Measurements from ENCODE around the gene METTL16.
"Not testable (repeated sequence)": the region's sequence is repeated elsewhere in the genome, so short reads cannot be mapped to it uniquely, and the experiment has no call there.

Gene METTL16

DNA sequence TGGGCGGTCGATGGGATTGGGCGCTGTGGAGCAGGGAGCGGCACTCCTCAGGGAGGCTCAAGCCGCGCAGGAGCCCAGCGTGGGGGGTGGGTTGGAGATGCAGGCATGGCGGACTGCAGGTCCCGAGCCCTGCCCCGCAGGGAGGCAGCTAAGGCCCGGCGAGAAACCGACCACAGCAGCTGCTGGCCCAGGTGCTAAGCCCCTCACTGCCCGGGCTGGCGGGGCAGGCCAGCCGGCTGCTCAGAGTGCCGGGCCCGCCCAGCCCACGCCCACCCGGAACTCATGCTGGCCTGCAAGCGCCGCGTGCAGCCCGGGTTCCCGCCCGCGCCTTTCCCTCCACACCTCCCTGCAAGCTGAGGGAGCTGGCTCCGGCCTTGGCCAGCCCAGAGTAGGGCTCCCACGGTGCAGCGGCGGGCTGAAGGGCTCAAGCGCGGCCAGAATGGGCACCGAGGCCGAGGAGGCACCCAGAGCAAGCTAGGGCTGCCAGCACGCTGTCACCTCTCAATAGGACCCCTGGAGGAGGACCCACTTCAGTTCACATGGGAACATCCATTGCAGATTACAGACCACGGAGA is 20.5 kb upstream of the METTL16 start:
- TF ChIP-seq EZH2phosphoT487 (conservative IDR thresholded peaks at IDR 0.05; ENCODE audit: low read length): no peak
- TF ChIP-seq, protein P1, sequence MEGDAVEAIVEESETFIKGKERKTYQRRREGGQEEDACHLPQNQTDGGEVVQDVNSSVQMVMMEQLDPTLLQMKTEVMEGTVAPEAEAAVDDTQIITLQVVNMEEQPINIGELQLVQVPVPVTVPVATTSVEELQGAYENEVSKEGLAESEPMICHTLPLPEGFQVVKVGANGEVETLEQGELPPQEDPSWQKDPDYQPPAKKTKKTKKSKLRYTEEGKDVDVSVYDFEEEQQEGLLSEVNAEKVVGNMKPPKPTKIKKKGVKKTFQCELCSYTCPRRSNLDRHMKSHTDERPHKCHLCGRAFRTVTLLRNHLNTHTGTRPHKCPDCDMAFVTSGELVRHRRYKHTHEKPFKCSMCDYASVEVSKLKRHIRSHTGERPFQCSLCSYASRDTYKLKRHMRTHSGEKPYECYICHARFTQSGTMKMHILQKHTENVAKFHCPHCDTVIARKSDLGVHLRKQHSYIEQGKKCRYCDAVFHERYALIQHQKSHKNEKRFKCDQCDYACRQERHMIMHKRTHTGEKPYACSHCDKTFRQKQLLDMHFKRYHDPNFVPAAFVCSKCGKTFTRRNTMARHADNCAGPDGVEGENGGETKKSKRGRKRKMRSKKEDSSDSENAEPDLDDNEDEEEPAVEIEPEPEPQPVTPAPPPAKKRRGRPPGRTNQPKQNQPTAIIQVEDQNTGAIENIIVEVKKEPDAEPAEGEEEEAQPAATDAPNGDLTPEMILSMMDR (IDR thresholded peaks at IDR 0.05; ENCODE audit: insufficient read depth, low read length, poor library complexity, severe bottlenecking): no peak
- no peaks in the 10 kb centered on the region for H4K20me1 ChIP-seq (ENCODE audit: low read depth, low read length)
- no peaks in the 10 kb centered on the region for H3K79me2 ChIP-seq (ENCODE audit: insufficient read depth, low read length)
- H3K4me3 ChIP-seq (ENCODE audit: insufficient read depth, low read length, poor library complexity, severe bottlenecking): no peak overlapping the region
- H3K4me2 ChIP-seq (ENCODE audit: low read depth, low read length, poor library complexity, severe bottlenecking): no peak overlapping the region
- H3K9me2 ChIP-seq (replicated peaks; ENCODE audit: insufficient read depth, low read length): no peaks in the 10 kb centered on the region
- no peak overlapping the region for H2AFZ ChIP-seq (ENCODE audit: low read depth, low read length, severe bottlenecking)
- no peaks in the 10 kb centered on the region for H3F3A ChIP-seq (ENCODE audit: insufficient read depth)
- H3K27ac ChIP-seq (ENCODE audit: low read depth, low read length): no peak overlapping the region
- H3K9me3 ChIP-seq (ENCODE audit: insufficient read depth, low read length): no peaks in the 10 kb centered on the region
- H3K9ac ChIP-seq (ENCODE audit: low read length): no peak overlapping the region
- no peaks in the 10 kb centered on the region for H3K27me3 ChIP-seq (ENCODE audit: low read length)
- H3K36me3 ChIP-seq (ENCODE audit: low read length): no peaks in the 10 kb centered on the region

DNA sequence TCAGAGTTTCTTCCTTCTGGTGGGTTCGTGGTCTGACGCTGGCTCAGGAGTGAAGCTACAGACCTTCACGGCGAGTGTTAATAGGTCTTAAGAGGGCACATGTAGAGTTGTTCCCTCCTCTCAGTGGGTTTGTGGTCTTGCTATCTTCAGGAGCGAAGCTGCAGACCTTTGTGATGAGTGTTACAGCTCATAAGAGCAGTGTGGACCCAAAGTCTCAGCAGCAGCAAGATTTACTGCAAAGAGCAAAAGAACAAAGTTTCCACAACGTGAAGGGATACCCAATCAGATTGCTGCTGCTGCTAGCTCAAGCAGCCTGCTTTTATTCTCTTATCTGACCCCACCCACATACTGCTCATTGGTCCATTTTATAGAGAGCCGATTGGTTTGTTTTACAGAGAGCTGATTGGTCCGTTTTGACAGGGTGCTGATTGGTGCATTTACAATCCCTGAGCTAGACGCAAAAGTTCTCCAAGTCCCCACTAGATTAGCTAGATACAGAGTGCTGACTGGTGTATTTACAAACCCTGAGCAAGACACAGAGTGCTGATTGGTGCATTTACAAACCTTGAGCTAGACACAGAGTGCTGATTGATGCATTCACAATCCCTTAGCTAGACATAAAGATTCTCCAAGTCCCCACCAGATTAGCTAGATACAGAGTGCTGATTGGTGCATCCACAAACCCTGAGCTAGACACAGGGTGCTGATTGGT is 19.7 kb upstream of the METTL16 start:
- H3K9me2 ChIP-seq (replicated peaks; ENCODE audit: insufficient read depth, low read length); H3K4me3 ChIP-seq (ENCODE audit: insufficient read depth, low read length, poor library complexity, severe bottlenecking); H2AFZ ChIP-seq (ENCODE audit: low read depth, low read length, severe bottlenecking); H3K79me2 ChIP-seq (ENCODE audit: insufficient read depth, low read length); H3K36me3 ChIP-seq (ENCODE audit: low read length); H4K20me1 ChIP-seq (ENCODE audit: low read depth, low read length); H3K9me3 ChIP-seq (ENCODE audit: insufficient read depth, low read length); H3K27me3 ChIP-seq (ENCODE audit: low read length); H3K9ac ChIP-seq (ENCODE audit: low read length); H3K27ac ChIP-seq (ENCODE audit: low read depth, low read length); H3F3A ChIP-seq (ENCODE audit: insufficient read depth); H3K4me2 ChIP-seq (ENCODE audit: low read depth, low read length, poor library complexity, severe bottlenecking): not testable (repeated sequence)

DNA sequence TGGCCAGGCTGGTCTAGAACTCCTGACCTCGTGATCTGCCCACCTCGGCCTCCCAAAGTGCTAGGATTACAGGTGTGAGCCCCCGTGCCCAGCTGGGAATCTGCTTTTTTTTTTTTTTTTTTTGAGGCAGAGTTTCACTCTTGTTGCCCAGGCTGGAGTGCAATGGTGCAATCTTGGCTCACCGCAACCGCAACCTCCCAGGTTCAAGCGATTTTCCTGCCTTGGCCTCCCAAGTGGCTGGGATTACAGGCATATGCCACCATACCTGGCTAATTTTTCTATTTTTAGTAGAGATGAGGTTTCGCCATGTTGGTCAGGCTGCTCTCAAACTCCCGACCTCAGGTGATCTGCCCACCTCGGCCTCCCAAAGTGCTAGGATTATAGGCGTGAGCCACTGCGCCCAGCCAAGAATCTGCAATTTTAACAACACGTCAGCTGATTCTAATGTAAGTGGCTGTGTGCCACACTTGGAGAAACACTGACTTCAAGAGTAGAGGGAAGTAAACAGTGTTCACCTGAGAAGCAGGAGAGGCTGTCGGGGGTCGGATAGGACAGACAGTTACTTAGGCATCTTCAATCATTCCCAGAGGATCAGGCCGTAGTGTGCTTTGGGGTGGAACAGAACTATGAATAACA is 10.2 kb upstream of the METTL16 start:
- not testable (repeated sequence) for H3K79me2 ChIP-seq (ENCODE audit: insufficient read depth, low read length); H3K36me3 ChIP-seq (ENCODE audit: low read length); H3F3A ChIP-seq (ENCODE audit: insufficient read depth); H3K27ac ChIP-seq (ENCODE audit: low read depth, low read length); H2AFZ ChIP-seq (ENCODE audit: low read depth, low read length, severe bottlenecking); H3K9me2 ChIP-seq (replicated peaks; ENCODE audit: insufficient read depth, low read length); H3K9me3 ChIP-seq (ENCODE audit: insufficient read depth, low read length); H3K27me3 ChIP-seq (ENCODE audit: low read length); H3K4me2 ChIP-seq (ENCODE audit: low read depth, low read length, poor library complexity, severe bottlenecking); H4K20me1 ChIP-seq (ENCODE audit: low read depth, low read length); H3K4me3 ChIP-seq (ENCODE audit: insufficient read depth, low read length, poor library complexity, severe bottlenecking); H3K9ac ChIP-seq (ENCODE audit: low read length)

DNA sequence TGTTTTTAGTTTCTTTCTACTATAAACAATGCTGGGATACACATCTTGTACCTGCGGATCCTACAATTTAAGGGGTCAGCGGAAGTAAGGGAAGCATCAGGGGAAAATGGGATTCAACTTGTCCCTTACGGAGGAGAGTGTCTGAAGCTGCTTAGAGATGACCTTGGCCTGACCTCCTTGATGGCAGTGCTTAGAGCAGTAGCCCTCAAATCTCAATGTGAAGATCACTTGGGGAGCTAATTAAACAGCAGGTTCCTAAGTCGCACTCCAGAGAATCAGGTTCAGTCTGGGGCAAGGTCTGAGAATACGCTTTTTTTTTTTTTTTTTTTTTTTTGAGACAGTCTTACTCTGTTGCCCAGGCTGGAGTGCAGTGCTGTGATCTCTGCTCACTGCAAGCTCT is 9.6 kb upstream of the METTL16 start:
- no peaks in the 10 kb centered on the region for H3K9me2 ChIP-seq (replicated peaks; ENCODE audit: insufficient read depth, low read length)
- no peak overlapping the region for H3K9ac ChIP-seq (ENCODE audit: low read length)
- 0 out of 2 replicates have a peak, but pooled peaks cover 3% of the 10 kb centered on the region for H3F3A ChIP-seq (ENCODE audit: insufficient read depth)
- no peaks in the 10 kb centered on the region for H4K20me1 ChIP-seq (ENCODE audit: low read depth, low read length)
- no peak overlapping the region for H2AFZ ChIP-seq (ENCODE audit: low read depth, low read length, severe bottlenecking)
- H3K4me2 ChIP-seq (ENCODE audit: low read depth, low read length, poor library complexity, severe bottlenecking): no peak overlapping the region
- no peak overlapping the region for H3K4me3 ChIP-seq (ENCODE audit: insufficient read depth, low read length, poor library complexity, severe bottlenecking)
- H3K27ac ChIP-seq (ENCODE audit: low read depth, low read length): no peak overlapping the region
- H3K9me3 ChIP-seq (ENCODE audit: insufficient read depth, low read length): no peaks in the 10 kb centered on the region
- no peak for TF ChIP-seq EZH2phosphoT487 (conservative IDR thresholded peaks at IDR 0.05; ENCODE audit: low read length)
- TF ChIP-seq, protein P1 (IDR thresholded peaks at IDR 0.05; ENCODE audit: insufficient read depth, low read length, poor library complexity, severe bottlenecking): no peak
- no peaks in the 10 kb centered on the region for H3K27me3 ChIP-seq (ENCODE audit: low read length)
- H3K79me2 ChIP-seq (ENCODE audit: insufficient read depth, low read length): no peaks in the 10 kb centered on the region
- no peaks in the 10 kb centered on the region for H3K36me3 ChIP-seq (ENCODE audit: low read length)
